ENCODE results near the gene FAF1.

- no peak for TF ChIP-seq CTCF (IDR thresholded peaks at IDR 0.05 in 4 of 5, conservative IDR thresholded peaks at IDR 0.05 in 1 of 5)
- TF ChIP-seq POLR2A (IDR thresholded peaks at IDR 0.05): no peak
Measured at GRCh38 chr1:50976890-50977574, 17.0 kb upstream of the FAF1 start.
